Hematopoietic multipotent progenitor cell treated with erythropoietin and hydrocortisone succinate and interleukin-3 and kit ligand, for 8 days (in vitro differentiated cells): ENCODE results near the gene TEAD3.

Source experiments
- DNase-seq: peaks from one replicate; pipeline ENCODE4 v3.0.0-alpha.2; 2015

The TEAD3 gene

GRCh38 chr6:35512006-35512405, 15.1 kb upstream of the TEAD3 start:
- no peak for DNase-seq

GRCh38 chr6:35511562-35511941, 14.7 kb upstream of the TEAD3 start:
- no peak for DNase-seq

GRCh38 chr6:35510916-35511561, 14.2 kb upstream of the TEAD3 start:
- peak; percentile 59 for DNase-seq

GRCh38 chr6:35508542-35508941, 11.7 kb upstream of the TEAD3 start:
- no peak for DNase-seq

GRCh38 chr6:35508027-35508426, 11.1 kb upstream of the TEAD3 start:
- no peak for DNase-seq

GRCh38 chr6:35507221-35507620, 10.3 kb upstream of the TEAD3 start:
- DNase-seq, result no peak

GRCh38 chr6:35506536-35506935, 9.7 kb upstream of the TEAD3 start:
- no peak for DNase-seq

- no peak for DNase-seq
Measured at GRCh38 chr6:35505999-35506412, 9.1 kb upstream of the TEAD3 start.

- DNase-seq, result no peak
Measured at GRCh38 chr6:35503534-35503933, 6.7 kb upstream of the TEAD3 start.

GRCh38 chr6:35501784-35502183, 4.9 kb upstream of the TEAD3 start:
- no peak for DNase-seq

- DNase-seq, result no peak
Measured at GRCh38 chr6:35500782-35501181, 3.9 kb upstream of the TEAD3 start.

- DNase-seq, result no peak
Measured at GRCh38 chr6:35499372-35499771, 2.5 kb upstream of the TEAD3 start.

GRCh38 chr6:35498422-35499067, 1.7 kb upstream of the TEAD3 start:
- DNase-seq, result peak; percentile 58

GRCh38 chr6:35497571-35498421, 917 bp upstream of the TEAD3 start:
- DNase-seq, result no peak

GRCh38 chr6:35496036-35496840, 641 bp downstream of the TEAD3 start:
- no peak for DNase-seq

GRCh38 chr6:35495258-35496035, 1.4 kb downstream of the TEAD3 start:
- DNase-seq, result no peak

GRCh38 chr6:35494161-35494563, 2.7 kb downstream of the TEAD3 start:
- no peak for DNase-seq

GRCh38 chr6:35493307-35493983, 3.4 kb downstream of the TEAD3 start:
- no peak for DNase-seq

- DNase-seq, result no peak
Measured at GRCh38 chr6:35492974-35493284, 4.0 kb downstream of the TEAD3 start.

- DNase-seq, result no peak
Measured at GRCh38 chr6:35492258-35492973, 4.5 kb downstream of the TEAD3 start.
